ENCODE results near the gene CNRIP1.

CNRIP1 gene

GRCh38 chr2:68251855-68252399 is 67.8 kb downstream of the CNRIP1 start:
- DNase-seq (ENCODE audit: low read depth in 3 of 3, low spot score in 1 of 3), result peak in 2 of 3 donors; percentile 17 to 18

- peak; percentile 44 to 59 (median 58) for DNase-seq (ENCODE audit: low read depth in 3 of 3, low spot score in 1 of 3)
These were observed 68.4 kb downstream of the CNRIP1 start for GRCh38 chr2:68251187-68251854.

- DNase-seq (ENCODE audit: low read depth in 3 of 3, low spot score in 1 of 3), result no peak
These were observed 69.0 kb downstream of the CNRIP1 start for GRCh38 chr2:68250652-68251186.

- no peak for DNase-seq (ENCODE audit: low read depth in 3 of 3, low spot score in 1 of 3)
These were observed 69.6 kb downstream of the CNRIP1 start for GRCh38 chr2:68250196-68250595.

GRCh38 chr2:68248806-68249205 is 70.9 kb downstream of the CNRIP1 start:
- DNase-seq (ENCODE audit: low read depth in 3 of 3, low spot score in 1 of 3), result no peak

GRCh38 chr2:68248361-68248760 is 71.4 kb downstream of the CNRIP1 start:
- no peak for DNase-seq (ENCODE audit: low read depth in 3 of 3, low spot score in 1 of 3)

DNA sequence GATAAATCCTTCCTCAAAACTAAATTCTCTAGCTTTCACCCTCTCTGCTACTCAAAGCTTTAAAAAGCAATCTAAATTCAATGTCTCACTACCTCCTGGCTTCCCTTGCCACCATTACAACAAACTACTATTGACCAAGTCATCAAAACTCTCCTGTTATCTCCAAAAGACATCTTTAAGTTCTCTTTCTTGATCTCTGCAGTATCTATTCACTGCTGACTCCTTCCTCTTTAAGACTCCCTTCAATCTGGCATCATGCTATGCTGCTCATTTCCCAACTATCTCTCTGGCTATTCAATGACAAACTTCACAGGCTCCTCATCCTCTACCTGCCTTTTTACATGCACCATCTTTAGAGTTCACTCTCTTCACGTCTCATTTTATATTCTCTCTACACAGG is 73.4 kb downstream of the CNRIP1 start:
- no peak for DNase-seq (ENCODE audit: low read depth in 3 of 3, low spot score in 1 of 3)

- DNase-seq (ENCODE audit: low read depth in 3 of 3, low spot score in 1 of 3), result no peak
These were observed 74.1 kb downstream of the CNRIP1 start for GRCh38 chr2:68245672-68246071.

DNA sequence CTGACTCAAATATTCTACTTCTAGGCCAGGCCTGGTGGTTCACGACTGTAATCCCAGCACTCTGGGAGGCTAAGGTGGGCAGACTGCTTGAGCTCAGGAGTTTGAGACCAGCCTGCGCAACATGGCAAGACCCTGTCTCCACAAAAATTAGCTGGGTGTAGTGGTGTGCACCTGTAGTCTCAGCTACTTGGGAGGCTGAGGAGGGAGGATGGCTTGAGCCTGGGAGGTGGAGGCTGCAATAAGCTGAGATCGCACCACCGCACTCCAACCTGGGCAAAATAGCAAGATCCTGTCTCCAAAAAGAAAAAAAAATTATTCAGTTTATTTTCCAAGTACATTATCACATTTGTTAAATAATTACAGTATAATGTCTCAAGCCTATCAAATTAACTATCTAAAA is 74.7 kb downstream of the CNRIP1 start:
- no peak for DNase-seq (ENCODE audit: low read depth in 3 of 3, low spot score in 1 of 3)

GRCh38 chr2:68244456-68244855 is 75.3 kb downstream of the CNRIP1 start:
- DNase-seq (ENCODE audit: low read depth in 3 of 3, low spot score in 1 of 3), result no peak
